GM12864 (cell line): ENCODE measurements around the gene ARHGAP23.

Source experiments
- DNase-seq: peaks from one replicate; pipeline ENCODE4 v3.0.0-alpha.2; 2011; ENCODE audit warnings: low read depth
- H3K4me3 ChIP-seq: 2 replicates; pipeline ENCODE4 v1.5.1; 2011; ENCODE audit warnings: mild to moderate bottlenecking, low read depth, low read length, control low read depth
- TF ChIP-seq, protein P1 (sequence below): IDR thresholded peaks from 2 replicates; pipeline ENCODE4 v1.5.1; 2011; ENCODE audit warnings: low read depth, mild to moderate bottlenecking, moderate library complexity, low read length, control low read depth, inconsistent platforms; ENCODE audit errors: missing control alignments

ARHGAP23 gene

DNA sequence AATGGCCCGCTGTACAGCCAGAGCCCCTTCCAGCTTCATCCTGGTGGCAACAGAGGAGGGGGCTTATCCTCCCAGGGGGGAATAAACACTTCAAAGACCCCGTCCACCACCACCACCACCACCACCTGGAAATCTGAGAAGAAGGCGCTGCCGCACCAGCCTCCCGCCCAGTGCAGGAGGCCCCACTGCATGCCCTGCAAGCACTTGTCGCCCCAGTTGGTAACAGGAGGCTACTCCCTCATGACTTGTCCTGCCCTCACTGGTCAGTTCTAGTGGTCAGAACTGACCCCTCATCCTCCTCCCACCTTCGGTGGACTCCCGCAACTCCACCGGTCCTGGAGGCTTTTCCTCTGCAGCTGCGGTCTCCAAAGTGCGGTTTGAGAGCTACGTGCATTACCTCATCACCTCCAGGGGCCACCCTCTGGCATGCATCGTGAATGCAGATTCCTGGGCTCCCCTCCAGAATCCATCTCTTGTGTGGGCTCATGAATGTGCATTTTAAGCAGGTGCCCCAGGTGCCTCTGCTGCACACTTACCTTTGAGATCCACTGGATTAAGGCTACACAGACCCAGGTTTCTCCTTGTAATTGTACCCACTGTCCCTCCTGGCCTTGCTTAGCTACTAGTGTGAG, 105.7 kb downstream of the ARHGAP23 start:
- TF ChIP-seq, protein P1, sequence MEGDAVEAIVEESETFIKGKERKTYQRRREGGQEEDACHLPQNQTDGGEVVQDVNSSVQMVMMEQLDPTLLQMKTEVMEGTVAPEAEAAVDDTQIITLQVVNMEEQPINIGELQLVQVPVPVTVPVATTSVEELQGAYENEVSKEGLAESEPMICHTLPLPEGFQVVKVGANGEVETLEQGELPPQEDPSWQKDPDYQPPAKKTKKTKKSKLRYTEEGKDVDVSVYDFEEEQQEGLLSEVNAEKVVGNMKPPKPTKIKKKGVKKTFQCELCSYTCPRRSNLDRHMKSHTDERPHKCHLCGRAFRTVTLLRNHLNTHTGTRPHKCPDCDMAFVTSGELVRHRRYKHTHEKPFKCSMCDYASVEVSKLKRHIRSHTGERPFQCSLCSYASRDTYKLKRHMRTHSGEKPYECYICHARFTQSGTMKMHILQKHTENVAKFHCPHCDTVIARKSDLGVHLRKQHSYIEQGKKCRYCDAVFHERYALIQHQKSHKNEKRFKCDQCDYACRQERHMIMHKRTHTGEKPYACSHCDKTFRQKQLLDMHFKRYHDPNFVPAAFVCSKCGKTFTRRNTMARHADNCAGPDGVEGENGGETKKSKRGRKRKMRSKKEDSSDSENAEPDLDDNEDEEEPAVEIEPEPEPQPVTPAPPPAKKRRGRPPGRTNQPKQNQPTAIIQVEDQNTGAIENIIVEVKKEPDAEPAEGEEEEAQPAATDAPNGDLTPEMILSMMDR, result no peak
- DNase-seq, result no peak

DNA sequence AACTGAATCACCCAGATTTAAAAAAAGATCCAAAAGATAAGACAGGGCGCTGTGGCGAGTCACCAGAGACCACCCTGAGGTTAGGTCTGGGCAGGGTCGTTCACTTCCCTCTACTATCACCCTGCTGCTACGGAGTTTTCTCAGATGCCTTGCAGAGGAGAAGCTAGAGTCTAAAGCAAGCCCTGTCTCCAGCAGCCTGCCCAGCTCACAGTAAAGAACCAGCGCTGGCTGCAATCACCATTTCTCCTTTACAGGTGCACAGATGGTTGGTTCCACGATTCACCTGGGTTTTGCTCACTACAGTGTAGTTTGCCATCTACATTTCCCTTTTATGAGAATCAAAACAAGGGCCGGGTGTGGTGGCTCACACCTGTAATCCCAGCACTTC, 106.2 kb downstream of the ARHGAP23 start:
- H3K4me3 ChIP-seq, result no peak overlapping the region
- DNase-seq, result no peak
- TF ChIP-seq, protein P1, result no peak

More for the DNA sequence above, 105.7 kb downstream of the ARHGAP23 start:
- H3K4me3 ChIP-seq, result no peak overlapping the region

DNA sequence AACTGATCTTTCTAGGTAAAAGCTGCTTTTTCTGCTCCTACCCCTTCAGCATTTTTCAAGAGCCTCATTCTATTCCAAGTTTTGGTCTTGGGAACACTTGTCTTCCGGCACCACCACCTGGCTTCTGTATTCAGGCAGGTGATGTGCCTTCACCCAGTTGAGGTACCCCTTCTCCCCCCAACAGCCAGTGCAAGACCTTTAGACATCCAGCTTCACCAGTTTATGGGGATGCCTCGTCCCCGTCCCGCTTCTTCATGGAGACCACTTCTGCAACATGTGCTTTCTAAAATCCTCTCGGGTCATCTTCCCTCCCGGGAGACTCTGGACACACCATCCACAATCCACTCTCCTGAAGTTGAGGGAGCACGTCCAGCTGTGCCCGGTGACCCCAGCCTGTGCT, 107.6 kb downstream of the ARHGAP23 start:
- no peak for DNase-seq
- no peak overlapping the region for H3K4me3 ChIP-seq
- TF ChIP-seq, protein P1, result no peak

DNA sequence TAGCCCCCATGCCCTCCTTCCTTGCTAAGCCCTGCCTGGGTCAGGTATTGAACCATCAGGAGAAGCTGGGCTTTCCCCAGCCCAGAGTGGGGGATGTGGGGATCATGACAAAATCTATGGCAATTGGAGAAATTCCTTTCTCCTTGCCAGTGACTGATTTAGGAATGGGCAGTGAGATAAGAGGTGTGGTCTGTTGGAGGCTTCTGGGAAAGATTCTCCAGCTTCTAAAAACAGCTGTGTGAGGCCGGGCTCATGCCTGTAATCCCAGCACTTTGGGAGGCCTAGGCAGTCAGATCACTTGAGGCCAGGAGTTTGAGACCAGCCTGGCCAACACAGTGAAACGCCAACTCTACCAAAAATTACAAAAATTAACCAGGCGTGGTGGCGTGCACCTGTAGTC, 108.4 kb downstream of the ARHGAP23 start:
- DNase-seq, result no peak
- TF ChIP-seq, protein P1, result no peak
- H3K4me3 ChIP-seq, result no peak overlapping the region

DNA sequence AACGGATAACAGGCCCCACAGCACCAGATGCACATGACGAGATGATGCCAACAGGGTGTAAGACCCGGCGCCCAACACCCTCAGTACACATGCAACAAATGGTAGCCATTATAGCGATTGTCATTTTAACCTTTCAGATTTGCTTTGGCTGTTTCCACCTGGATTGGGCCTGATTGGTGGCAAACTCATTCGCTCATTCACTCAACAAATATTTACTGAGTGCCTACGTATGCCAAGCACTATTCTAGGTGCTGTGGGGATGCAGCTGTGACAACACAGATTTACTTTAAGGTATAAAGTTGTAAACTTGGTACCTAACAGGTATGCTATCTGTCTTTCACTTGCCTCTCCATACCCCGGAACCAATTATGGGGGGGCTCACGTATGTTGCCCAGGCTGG, 110.6 kb downstream of the ARHGAP23 start:
- H3K4me3 ChIP-seq, result no peak overlapping the region
- DNase-seq, result no peak
- TF ChIP-seq, protein P1, result no peak

DNA sequence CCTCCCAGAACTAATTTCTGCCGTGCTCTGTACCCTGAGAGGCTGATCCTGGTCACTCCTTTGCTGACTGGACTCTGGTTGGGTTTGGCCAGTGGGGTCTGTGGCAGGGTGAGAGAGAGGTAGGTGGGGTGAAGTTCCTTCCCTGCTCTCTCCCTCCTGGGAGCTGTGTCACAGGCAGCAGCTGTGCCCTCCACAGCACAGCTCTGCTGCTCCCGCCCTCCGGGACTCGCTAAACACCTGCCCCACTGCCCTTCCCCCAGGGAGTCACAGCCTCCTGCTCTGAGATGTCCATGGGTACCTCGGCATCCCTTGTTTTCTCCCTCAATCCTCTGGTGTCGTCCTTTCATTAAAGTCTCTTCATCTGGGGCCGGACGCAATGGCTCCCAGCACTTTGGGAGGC, 111.1 kb downstream of the ARHGAP23 start:
- TF ChIP-seq, protein P1, result no peak
- no peak overlapping the region for H3K4me3 ChIP-seq
- no peak for DNase-seq

DNA sequence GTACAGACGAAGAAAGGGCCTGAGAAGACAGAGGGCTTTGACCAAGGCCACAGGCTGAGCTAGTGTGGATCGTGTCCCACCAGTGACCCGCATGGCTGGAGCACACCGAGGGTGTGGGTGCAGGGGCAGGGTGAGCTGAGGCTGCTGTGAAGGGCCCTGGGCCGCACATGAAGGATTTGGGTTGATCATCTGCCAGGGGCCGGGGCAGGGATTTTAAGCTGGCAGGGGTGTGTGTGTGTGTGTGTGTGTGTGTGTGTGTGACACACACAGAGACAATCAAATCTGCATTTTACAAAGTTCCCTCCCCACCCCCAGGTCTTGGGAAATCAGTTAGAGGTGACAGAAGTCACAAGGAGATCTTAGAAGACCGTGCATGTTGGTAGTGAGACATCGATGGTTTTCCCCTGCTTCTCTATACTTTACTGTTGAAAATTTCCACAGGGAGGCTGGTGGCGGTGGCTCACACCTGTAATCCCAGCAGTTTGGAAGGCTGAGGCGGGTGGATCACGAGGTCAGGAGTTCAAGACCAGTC, 112.3 kb downstream of the ARHGAP23 start:
- DNase-seq, result no peak
- TF ChIP-seq, protein P1, result no peak
- H3K4me3 ChIP-seq, result no peak overlapping the region
